Mucosa of stomach (tissue), 1 donor: ENCODE data around the gene OS9.
"Not testable (repeated sequence)": the region's sequence is repeated elsewhere in the genome, so short reads cannot be mapped to it uniquely, and the experiment has no call there.

ENCODE experiments used
- H3K27me3 ChIP-seq: one replicate; pipeline ENCODE4 v1.7.0; 2013; ENCODE audit warnings: mild to moderate bottlenecking, low read length; ENCODE audit not compliant: control insufficient read depth, insufficient read depth
- H3K36me3 ChIP-seq: one replicate; pipeline ENCODE4 v1.7.0; 2013; ENCODE audit warnings: low read length; ENCODE audit not compliant: control insufficient read depth, insufficient read depth
- H3K4me1 ChIP-seq: one replicate; pipeline ENCODE4 v1.7.0; 2013; ENCODE audit warnings: mild to moderate bottlenecking, low read length; ENCODE audit not compliant: control insufficient read depth, insufficient read depth
- H3K4me3 ChIP-seq: one replicate; pipeline ENCODE4 v1.7.0; 2013; ENCODE audit warnings: low read length
- H3K9ac ChIP-seq: one replicate; pipeline ENCODE4 v1.7.0; 2013; ENCODE audit warnings: mild to moderate bottlenecking, low read length, moderate library complexity
- H3K9me3 ChIP-seq: one replicate; pipeline ENCODE4 v1.7.0; 2013; ENCODE audit warnings: mild to moderate bottlenecking, low read length, moderate library complexity; ENCODE audit not compliant: control insufficient read depth
- donor health status: Pancreatic carcinoma.

The OS9 gene

DNA sequence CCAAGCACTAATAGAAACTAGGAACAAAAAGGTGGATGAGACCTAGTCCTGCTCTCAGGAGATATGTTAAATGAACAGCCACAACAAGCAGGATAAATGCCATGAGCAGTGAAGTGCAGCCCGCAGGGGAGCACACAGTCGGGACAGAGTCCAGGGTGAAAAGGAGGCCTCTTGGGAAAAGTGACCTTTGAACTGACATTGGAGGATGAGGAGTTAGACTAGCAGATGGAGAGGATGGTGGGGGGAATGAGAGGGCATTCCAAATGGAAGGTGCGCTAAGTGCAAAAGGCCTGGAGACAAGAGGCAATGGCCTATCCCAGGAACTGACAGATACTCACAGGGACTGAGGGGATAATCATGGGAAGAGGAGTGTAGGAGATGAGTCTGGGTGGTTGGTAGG, 4.5 kb downstream of the OS9 start:
- H3K36me3 ChIP-seq, result peaks cover 13% of the 10 kb centered on the region
- H3K4me3 ChIP-seq, result no peak overlapping the region
- peaks cover 7% of the 10 kb centered on the region for H3K4me1 ChIP-seq
- H3K27me3 ChIP-seq, result no peaks in the 10 kb centered on the region
- H3K9me3 ChIP-seq, result no peaks in the 10 kb centered on the region
- H3K9ac ChIP-seq, result no peak overlapping the region

DNA sequence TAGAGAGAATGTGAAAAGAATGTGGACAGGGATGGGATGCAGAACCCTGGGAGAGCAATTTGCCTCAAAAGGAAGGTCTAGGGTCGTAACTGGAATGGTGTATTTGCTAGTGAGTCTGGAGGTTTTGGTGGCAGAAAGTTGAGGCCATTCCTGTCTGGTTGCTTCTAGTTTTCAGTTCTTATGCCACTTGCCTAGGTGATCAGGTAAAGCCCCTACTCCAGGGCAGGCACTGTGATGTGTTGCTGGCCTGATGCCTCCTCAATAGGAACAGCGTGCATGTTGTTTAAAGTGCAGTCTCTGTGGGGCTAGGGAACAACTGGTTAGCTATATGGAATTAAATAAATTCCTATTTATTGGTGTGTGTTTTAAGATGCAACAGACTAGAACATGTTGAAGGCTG, 6.4 kb downstream of the OS9 start:
- no peaks in the 10 kb centered on the region for H3K4me1 ChIP-seq
- H3K4me3 ChIP-seq, result no peak overlapping the region
- H3K36me3 ChIP-seq, result peaks cover 16% of the 10 kb centered on the region
- H3K9me3 ChIP-seq, result no peaks in the 10 kb centered on the region
- H3K27me3 ChIP-seq, result no peaks in the 10 kb centered on the region
- no peak overlapping the region for H3K9ac ChIP-seq

DNA sequence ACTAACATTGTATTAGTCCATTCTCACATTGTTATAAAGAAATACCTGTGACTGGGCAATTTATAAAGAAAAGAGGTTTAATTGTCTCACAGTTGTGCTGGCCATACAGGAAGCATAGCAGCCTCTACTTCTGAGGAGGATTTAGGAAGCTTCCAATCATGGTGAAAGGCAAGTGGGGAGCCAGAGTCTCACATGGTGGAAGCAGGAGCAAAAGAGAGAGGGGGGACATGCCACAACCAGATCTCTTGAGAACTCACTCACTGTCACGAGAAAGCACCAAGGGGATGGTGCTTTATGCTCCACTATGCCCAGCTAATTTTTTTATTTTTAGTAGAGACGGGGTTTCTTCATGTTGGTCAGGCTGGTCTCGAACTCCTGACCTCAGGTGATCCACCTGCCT, 13.3 kb downstream of the OS9 start:
- Histone ChIP-seq H3K27me3 (no peaks in the 10 kb centered on the region), H3K9ac (no peak overlapping the region), H3K36me3 (peaks cover 6% of the 10 kb centered on the region), H3K4me1 (no peaks in the 10 kb centered on the region), H3K4me3 (no peak overlapping the region), H3K9me3 (no peaks in the 10 kb centered on the region)

DNA sequence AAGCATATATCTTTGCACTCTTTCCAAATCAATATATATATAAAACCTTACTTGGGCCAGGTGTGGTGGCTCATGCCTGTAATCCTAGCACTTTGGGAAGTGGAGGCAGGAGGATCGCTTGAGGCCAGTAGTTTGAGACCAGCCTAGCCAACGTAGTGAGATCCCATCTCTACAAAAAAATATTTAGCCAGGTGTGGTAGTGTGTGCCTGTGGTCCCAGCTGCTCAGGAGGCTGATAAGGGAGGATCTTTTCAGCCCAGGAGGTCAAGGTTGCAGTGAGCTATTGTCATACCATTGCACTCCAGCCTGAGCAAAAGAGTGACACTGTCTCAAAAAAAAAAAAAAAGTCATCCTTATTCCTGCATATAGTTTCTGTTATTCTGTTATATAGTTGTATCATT, 14.4 kb downstream of the OS9 start:
- Histone ChIP-seq H3K4me1 (no peaks in the 10 kb centered on the region), H3K27me3 (no peaks in the 10 kb centered on the region), H3K9me3 (no peaks in the 10 kb centered on the region), H3K36me3 (peaks cover 4% of the 10 kb centered on the region), H3K4me3 (no peak overlapping the region), H3K9ac (no peak overlapping the region)

DNA sequence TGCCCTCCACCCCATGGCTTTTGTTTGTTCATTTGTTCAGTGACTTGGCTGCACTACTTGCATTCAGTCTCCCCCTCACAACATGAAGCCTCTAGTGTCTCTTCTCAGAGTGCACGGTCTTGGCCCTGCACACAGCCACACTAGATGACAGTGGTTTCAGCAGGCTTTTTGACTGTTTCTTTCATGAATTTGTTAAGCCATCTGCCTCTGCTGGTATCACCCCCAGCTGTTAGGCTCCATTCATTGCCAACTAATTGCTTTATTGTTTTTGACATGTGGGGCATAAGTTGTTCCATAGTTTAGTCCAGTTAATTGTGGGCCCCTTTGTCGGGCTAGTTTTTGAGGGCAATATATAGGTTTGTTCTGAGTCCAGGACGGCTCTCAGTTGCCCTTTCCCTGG, 18.8 kb downstream of the OS9 start:
- Histone ChIP-seq H3K9me3 (no peaks in the 10 kb centered on the region), H3K36me3 (peaks cover 10% of the 10 kb centered on the region), H3K27me3 (no peaks in the 10 kb centered on the region), H3K9ac (no peak overlapping the region), H3K4me1 (no peaks in the 10 kb centered on the region), H3K4me3 (no peak overlapping the region)

DNA sequence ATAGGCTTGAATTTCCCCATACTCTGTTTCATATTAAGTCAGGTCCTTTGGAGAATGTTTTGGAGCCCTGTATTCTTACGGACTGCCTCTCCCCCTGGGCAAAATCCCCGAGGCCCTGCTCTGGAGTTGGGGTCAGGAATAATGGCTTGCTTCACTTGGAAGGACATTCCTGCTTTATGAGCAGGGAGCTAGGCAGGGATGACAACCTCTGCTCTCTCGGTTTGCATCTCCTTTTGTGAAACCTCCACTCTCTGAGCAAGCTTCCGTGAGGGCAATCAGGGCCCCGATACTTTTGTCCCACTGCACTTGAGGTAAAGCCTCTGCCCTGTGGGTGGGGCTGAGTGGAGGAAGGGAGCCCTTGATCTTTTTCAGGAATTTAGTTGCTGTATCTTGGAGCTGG, 19.3 kb downstream of the OS9 start:
- H3K4me3 ChIP-seq, result no peak overlapping the region
- H3K36me3 ChIP-seq, result peaks cover 10% of the 10 kb centered on the region

DNA sequence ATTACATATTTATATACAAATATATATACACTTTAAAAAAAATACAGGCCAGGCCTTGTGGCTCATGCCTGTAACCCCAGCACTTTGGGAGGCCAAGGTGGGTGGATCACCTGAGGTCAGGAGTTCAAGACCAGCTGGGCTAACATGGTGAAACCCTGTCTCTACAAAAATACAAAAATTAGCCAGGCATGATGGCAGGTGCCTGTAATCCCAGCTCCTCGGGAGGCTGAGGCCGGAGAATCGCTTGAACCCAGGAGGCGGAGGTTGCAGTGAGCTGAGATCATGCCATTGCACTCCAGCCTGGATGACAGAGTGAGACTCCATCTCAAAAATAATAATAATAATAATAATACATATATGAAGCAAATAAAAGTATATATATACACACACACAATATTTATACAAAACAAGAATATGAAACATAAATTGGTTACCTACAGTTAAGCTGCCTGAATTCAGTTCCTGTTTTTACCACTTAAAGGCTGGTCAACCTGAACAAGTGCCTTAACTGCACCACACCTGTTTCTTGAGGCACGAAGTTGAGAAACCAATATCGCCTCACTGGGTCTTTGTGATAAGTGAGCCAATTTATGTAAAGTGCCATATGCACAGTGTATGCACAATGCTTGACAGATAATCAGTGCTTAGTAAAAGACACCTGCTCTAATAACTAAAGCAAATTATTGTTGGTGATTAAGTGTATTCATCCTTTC, 21.3 kb downstream of the OS9 start:
- H3K9ac ChIP-seq, H3K4me3 ChIP-seq, H3K27me3 ChIP-seq, H3K9me3 ChIP-seq, H3K4me1 ChIP-seq: not testable (repeated sequence)
- peaks cover 16% of the 10 kb centered on the region for H3K36me3 ChIP-seq

More for the DNA sequence above, 19.3 kb downstream of the OS9 start:
- Histone ChIP-seq H3K9me3 (no peaks in the 10 kb centered on the region), H3K27me3 (no peaks in the 10 kb centered on the region), H3K9ac (no peak overlapping the region), H3K4me1 (no peaks in the 10 kb centered on the region)

DNA sequence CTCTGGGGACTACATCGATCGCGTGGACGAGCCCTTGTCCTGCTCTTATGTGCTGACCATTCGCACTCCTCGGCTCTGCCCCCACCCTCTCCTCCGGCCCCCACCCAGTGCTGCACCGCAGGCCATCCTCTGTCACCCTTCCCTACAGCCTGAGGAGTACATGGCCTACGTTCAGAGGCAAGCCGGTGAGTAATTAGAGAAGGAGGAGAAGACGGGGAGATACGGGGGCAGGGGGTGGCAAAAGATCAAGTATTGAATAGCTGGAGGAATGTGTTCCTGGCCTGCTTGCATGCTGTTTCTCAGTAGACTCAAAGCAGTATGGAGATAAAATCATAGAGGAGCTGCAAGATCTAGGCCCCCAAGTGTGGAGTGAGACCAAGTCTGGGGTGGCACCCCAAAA, 21.9 kb downstream of the OS9 start:
- Histone ChIP-seq H3K9ac (no peak overlapping the region), H3K27me3 (no peaks in the 10 kb centered on the region), H3K4me3 (no peak overlapping the region), H3K9me3 (no peaks in the 10 kb centered on the region), H3K4me1 (no peaks in the 10 kb centered on the region), H3K36me3 (peaks cover 21% of the 10 kb centered on the region)

DNA sequence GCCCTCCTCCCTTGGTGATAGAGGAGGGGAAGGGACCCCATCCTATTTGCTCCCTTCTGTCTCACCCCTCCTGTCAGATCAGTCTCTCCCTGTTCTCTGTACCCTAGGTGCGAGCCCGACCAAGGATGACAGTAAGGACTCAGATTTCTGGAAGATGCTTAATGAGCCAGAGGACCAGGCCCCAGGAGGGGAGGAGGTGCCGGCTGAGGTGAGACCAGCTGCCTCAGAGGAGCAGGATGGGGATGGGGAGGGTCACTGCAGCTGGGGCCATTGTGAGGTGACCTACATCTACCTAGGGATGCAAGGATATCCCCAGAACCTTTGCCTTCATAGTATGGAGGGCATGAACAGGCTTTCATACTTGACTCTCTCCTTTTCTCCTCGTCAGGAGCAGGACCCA, 22.4 kb downstream of the OS9 start:
- H3K4me3 ChIP-seq, result no peak overlapping the region
- H3K4me1 ChIP-seq, result no peaks in the 10 kb centered on the region
- H3K36me3 ChIP-seq, result peaks cover 21% of the 10 kb centered on the region
- no peaks in the 10 kb centered on the region for H3K27me3 ChIP-seq
- H3K9ac ChIP-seq, result no peak overlapping the region
- no peaks in the 10 kb centered on the region for H3K9me3 ChIP-seq

DNA sequence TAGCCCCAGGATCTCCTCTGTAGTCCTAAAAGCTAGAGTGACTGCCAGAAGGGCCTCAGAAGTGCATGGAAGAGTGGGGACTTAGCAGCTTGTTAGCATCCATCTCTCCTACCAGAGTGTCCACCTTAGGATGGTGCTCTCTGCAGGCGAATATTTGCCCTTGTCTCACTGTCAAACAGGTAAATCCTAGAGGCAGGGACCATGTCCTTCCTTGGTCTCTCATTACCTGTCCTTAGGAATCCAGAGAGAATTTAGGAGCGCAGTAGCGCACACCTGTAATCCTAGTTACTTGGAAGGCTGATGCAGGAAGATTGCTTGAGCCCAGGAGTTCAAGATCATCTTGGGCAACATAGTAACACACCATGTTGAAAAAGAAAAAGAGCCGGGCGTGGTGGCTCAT, 23.2 kb downstream of the OS9 start:
- Histone ChIP-seq H3K4me1 (no peaks in the 10 kb centered on the region), H3K9me3 (no peaks in the 10 kb centered on the region), H3K4me3 (no peak overlapping the region), H3K27me3 (no peaks in the 10 kb centered on the region), H3K9ac (no peak overlapping the region), H3K36me3 (peaks cover 21% of the 10 kb centered on the region)

DNA sequence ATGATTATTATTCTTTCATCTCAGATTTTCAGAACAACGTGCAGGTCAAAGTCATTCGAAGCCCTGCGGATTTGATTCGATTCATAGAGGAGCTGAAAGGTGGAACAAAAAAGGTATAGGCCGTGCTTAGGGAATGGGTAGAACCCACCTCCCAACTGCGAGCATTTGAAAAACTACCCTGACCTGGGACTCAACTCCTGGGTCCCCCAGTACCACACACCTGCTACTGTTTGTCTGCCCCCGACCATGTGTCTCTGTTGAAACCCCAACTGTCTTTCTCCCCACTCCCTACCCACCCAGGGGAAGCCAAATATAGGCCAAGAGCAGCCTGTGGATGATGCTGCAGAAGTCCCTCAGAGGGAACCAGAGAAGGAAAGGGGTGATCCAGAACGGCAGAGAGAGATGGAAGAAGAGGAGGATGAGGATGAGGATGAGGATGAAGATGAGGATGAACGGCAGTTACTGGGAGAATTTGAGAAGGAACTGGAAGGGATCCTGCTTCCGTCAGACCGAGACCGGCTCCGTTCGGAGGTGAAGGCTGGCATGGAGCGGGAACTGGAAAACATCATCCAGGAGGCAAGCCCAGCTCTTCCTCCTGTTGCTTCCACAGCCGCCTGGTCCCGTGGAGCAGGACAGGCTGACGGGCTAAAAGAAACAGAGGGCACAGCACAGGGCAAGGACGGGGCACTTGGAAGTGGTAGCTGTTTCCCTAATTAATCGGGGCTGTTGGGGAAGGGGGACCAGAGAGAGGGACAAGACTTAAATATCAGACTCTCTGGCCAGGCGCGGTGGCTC, 24.1 kb downstream of the OS9 start:
- H3K4me1 ChIP-seq, result no peaks in the 10 kb centered on the region
- H3K4me3 ChIP-seq, result no peak overlapping the region
- H3K9me3 ChIP-seq, result no peaks in the 10 kb centered on the region
- no peak overlapping the region for H3K9ac ChIP-seq
- H3K27me3 ChIP-seq, result no peaks in the 10 kb centered on the region
- H3K36me3 ChIP-seq, result peaks cover 21% of the 10 kb centered on the region

DNA sequence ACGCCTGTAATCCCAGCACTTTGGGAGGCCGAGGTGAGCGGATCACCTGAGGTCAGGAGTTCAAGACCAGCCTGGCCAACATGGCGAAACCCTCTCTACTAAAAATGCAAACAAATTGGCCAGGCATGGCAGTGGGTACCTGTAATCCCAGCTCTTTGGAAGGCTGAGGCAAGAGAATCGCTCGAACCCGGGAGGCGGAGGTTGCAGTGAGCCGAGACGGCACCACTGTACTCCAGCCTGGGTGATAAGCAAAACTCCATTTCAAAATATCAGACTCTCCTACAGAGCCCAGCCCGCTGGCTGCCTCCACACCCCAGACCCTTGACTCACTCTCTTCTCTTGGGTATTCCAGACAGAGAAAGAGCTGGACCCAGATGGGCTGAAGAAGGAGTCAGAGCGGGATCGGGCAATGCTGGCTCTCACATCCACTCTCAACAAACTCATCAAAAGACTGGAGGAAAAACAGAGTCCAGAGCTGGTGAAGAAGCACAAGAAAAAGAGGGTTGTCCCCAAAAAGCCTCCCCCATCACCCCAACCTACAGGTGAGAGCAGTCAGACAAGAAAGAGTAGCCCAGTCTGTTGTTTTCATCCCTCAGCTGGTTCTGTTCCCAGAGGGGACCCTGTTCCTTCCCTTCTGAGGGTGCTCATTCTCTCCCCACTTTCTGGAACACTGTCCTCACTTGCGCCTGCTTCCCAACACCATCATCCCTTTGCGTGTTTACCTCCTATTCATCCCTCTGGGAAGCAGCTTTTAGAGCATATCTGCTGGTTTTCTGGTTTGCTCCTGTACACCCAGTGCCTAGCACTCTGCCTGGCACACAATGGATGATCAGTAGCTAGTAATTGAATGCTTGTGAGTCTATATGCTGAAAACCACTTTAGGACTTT, 25.0 kb downstream of the OS9 start:
- H3K4me1 ChIP-seq, result no peaks in the 10 kb centered on the region
- H3K27me3 ChIP-seq, result no peaks in the 10 kb centered on the region
- H3K9me3 ChIP-seq, result no peaks in the 10 kb centered on the region
- no peak overlapping the region for H3K4me3 ChIP-seq
- no peak overlapping the region for H3K9ac ChIP-seq
- H3K36me3 ChIP-seq, result peaks cover 21% of the 10 kb centered on the region
